ENCODE data around the gene PPP2R3B. TPM values are rescaled to one million over a fixed set of nuclear protein-coding genes. Genes with fewer than 3 reads are reported as not detected.
"Not testable (repeated sequence)": the region's sequence is repeated elsewhere in the genome, so short reads cannot be mapped to it uniquely, and the experiment has no call there.

PPP2R3B gene
- total RNA-seq, 1 donor from 2014 or later, result 53.4 TPM

DNA sequence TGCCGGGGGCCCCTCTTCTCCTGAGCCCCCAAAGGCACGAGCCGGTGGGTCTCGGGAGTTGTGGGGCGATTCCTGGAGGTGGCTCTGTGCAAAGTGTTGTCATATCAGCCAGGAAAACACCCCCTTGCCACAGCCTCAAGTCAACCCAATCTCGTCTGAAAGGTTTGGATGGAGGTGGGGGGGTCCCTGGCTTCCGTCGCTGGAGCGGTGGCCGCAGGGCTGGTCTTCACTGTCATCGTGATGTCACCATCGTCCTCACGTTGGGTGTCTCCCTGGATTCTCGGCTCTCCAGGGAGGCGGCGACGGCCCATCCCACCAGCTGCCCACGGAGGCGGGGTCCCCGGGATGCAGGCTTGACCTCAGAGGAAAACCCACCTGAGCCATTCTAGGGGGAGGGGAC, 38.3 kb upstream of the PPP2R3B start:
- TF ChIP-seq, protein P1, sequence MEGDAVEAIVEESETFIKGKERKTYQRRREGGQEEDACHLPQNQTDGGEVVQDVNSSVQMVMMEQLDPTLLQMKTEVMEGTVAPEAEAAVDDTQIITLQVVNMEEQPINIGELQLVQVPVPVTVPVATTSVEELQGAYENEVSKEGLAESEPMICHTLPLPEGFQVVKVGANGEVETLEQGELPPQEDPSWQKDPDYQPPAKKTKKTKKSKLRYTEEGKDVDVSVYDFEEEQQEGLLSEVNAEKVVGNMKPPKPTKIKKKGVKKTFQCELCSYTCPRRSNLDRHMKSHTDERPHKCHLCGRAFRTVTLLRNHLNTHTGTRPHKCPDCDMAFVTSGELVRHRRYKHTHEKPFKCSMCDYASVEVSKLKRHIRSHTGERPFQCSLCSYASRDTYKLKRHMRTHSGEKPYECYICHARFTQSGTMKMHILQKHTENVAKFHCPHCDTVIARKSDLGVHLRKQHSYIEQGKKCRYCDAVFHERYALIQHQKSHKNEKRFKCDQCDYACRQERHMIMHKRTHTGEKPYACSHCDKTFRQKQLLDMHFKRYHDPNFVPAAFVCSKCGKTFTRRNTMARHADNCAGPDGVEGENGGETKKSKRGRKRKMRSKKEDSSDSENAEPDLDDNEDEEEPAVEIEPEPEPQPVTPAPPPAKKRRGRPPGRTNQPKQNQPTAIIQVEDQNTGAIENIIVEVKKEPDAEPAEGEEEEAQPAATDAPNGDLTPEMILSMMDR (conservative IDR thresholded peaks at IDR 0.05), result no peak
- Mint-ChIP-seq H3K27ac (no peak overlapping the region), H3K36me3 (no peaks in the 10 kb centered on the region), H3K4me3 (no peak overlapping the region), H3K4me1 (ENCODE audit: unreplicated experiment) (peaks cover 3% of the 10 kb centered on the region), H3K27me3 (peaks cover 37% of the 10 kb centered on the region), H3K9me3 (no peaks in the 10 kb centered on the region)
- no peak for DNase-seq (ENCODE audit: extremely low spot score, unreplicated experiment)

DNA sequence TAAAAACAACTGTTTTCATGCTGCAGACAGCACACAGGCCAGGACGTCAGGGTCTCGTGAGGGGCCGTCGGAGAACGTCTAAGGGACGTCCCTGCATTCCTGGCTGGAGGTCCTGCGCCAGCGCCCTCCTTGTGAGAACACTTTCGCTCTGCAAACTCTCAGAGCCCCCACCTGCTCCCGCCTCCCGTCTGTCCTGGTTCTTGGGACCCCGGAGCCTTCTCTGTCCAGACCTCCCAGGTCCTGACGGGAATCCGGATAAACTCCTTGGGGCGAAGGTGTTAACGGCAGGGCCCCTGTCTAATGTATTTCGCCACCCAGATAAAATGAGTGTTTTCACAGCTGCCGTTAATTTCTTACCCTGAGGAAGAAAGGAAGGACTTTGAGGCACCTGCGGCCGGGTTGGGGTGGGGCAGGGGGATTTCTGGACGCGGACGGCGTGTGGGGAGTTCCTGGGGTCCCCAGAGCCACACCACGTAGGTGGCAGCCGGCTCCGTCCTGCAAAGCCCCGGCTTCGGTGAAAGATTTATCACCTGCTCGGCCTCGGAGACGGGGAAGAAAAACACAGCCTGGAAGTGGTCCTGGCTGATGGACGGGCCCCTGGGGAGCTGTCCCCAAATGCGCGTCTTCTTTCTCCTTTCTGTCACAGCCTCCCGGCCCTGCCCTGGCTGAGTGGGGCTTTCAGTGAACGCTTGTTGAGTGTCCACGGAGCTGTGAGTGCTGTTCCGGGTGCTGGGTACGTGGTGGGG, 35.1 kb upstream of the PPP2R3B start:
- Mint-ChIP-seq H3K9me3 (no peaks in the 10 kb centered on the region), H3K36me3 (no peaks in the 10 kb centered on the region), H3K4me3 (no peak overlapping the region), H3K27me3 (peaks cover 16% of the 10 kb centered on the region), H3K27ac (no peak overlapping the region), H3K4me1 (ENCODE audit: unreplicated experiment) (no peaks in the 10 kb centered on the region)
- TF ChIP-seq, protein P1 (conservative IDR thresholded peaks at IDR 0.05), result no peak
- DNase-seq (ENCODE audit: extremely low spot score, unreplicated experiment), result no peak

DNA sequence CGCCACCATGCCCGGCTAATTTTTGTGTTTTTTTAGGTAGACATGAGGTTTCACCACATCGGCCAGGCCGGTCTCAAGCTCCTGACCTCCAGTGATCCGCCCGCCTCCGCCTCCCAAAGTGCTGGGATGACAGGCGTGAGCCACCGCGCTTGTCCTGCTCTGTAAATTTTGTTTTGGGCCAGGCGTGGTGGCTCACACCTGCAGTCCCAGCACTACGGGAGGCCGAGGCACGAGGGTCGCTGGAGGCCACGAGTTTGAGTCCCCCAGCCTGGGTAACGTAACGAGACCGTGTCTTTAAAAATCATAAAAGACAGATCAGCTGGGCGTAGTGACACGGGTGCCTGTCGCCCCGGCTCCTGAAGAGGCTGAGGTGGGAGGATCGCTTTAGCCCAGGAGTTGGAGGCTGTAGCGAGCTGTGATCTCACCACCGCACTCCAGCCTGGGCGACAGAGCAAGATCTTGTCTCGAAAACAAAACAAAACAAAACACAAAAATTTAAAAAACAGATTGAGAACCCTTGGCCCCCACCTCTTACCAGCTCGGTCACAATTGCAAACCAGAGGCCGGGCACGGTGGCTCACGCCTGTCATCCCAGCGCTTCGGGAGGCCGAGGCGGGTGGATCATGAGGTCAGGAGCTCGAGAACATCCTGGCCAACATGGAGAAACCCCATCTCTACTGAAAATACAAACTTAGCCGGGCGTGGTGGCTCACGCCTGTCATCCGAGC, 34.0 kb upstream of the PPP2R3B start:
- Mint-ChIP-seq H3K9me3 (no peaks in the 10 kb centered on the region), H3K27ac (no peak overlapping the region), H3K36me3 (no peaks in the 10 kb centered on the region), H3K4me3 (no peak overlapping the region), H3K4me1 (ENCODE audit: unreplicated experiment) (no peaks in the 10 kb centered on the region), H3K27me3 (peaks cover 14% of the 10 kb centered on the region)
- no peak for DNase-seq (ENCODE audit: extremely low spot score, unreplicated experiment)
- TF ChIP-seq, protein P1 (conservative IDR thresholded peaks at IDR 0.05), result no peak

DNA sequence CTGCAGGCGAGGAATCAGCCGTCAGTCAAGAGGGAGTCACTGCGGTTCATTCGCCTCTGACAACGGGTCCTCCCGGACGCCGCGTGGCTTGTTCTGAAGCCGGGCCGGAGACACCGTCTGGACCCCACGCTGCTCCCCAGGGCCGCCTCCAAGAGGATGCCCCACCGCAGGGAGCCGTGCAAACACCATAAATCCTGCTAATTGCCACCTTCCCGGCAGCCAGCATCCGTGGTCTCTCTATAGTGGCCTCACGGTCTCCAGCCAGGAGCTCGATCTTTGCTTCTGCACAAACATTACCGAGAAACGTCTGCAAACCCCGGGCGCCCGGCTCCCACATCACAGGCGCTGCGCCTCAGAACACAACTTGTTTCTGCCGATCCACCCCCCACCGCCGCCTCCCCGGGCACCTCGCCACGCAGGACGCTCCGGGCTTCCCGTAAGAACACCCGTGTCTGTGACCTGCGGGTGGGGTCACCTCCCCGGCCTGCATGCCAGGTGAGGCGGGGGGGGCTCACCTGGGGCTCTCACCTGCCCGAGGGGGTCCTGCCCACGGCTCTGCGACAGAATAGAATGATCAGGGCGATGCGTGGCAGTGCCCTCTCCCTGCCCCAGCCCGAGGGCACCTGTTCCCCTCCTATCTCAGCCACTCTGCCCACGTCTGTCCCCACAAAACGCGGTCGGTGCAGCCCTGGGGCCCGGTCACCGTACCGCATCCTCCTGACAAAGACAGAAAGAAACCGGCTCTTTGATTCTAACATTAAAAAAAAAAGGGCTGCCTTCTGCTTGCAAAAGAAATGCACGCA, 32.4 kb upstream of the PPP2R3B start:
- Mint-ChIP-seq H3K27me3 (peaks cover 19% of the 10 kb centered on the region), H3K4me1 (ENCODE audit: unreplicated experiment) (no peaks in the 10 kb centered on the region), H3K36me3 (no peaks in the 10 kb centered on the region), H3K9me3 (no peaks in the 10 kb centered on the region), H3K4me3 (no peak overlapping the region), H3K27ac (no peak overlapping the region)
- TF ChIP-seq, protein P1 (conservative IDR thresholded peaks at IDR 0.05), result no peak
- DNase-seq (ENCODE audit: extremely low spot score, unreplicated experiment), result no peak

DNA sequence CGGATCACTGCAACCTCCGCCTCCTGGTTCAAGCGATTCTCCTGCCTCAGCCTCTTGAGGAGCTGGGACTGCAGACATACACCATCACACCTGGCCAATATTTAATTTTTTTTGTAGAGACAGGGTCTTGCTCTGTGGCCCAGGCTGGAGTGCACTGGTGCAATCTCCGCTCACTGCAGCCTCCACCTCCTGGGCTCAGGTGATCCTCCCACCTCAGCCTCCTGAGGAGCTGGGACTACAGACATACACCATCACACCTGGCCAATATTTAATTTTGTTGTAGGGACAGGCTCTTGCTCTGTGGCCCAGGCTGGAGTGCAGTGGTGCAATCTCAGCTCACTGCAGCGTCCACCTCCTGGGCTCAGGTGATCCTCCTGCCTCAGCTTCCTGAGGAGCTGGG, 28.8 kb upstream of the PPP2R3B start:
- H3K36me3 Mint-ChIP-seq; H3K4me1 Mint-ChIP-seq (ENCODE audit: unreplicated experiment); DNase-seq (ENCODE audit: extremely low spot score, unreplicated experiment); H3K4me3 Mint-ChIP-seq; H3K27ac Mint-ChIP-seq; H3K9me3 Mint-ChIP-seq: not testable (repeated sequence)
- peaks cover 27% of the 10 kb centered on the region for H3K27me3 Mint-ChIP-seq

Measured in type B pancreatic cell (in vitro differentiated cells).